Large intestine (tissue), 3 donors: ENCODE results near the gene HMX1. TPM values are rescaled to one million over a fixed set of nuclear protein-coding genes. Genes with fewer than 3 reads are reported as not detected.

Experiments
- DNase-seq, 2 donors: peaks; one replicate each; pipeline versions ENCODE4 v3.0.0 to v3.0.0-alpha.2; 2013
- H3K27ac ChIP-seq: one replicate; pipeline ENCODE4 v1.5.1; 2013; ENCODE audit warnings: low read length
- H3K27me3 ChIP-seq: 2 replicates; pipeline ENCODE4 v1.6.1; 2013; ENCODE audit warnings: low read length; ENCODE audit not compliant: control insufficient read depth, insufficient read depth
- H3K36me3 ChIP-seq: 2 replicates; pipeline ENCODE4 v1.6.1; 2013; ENCODE audit warnings: low read length; ENCODE audit not compliant: control insufficient read depth, insufficient read depth
- H3K4me1 ChIP-seq: one replicate; pipeline ENCODE4 v1.6.1; 2013; ENCODE audit warnings: low read length; ENCODE audit not compliant: control insufficient read depth, insufficient read depth
- H3K4me3 ChIP-seq: one replicate; pipeline ENCODE4 v1.5.1; 2013; ENCODE audit warnings: low read length
- H3K9me3 ChIP-seq: one replicate; pipeline ENCODE4 v1.6.1; 2013; ENCODE audit warnings: mild to moderate bottlenecking, low read depth, low read length, moderate library complexity; ENCODE audit not compliant: control insufficient read depth
- WGBS: methylation state at CpG from one replicate; pipeline ENCODE4 v1.1.5; 2013; ENCODE audit warnings: low lambda C conversion rate; ENCODE audit not compliant: insufficient coverage; 5-methylcytosine and 5-hydroxymethylcytosine counted together
- polyA plus RNA-seq: library from polyadenylated mRNA; unstranded; fragments of 120-200 nt; gene quantifications from one replicate; pipeline ENCODE4 v1.2.1, GENCODE V29; 2013

Gene HMX1
- polyA plus RNA-seq, 1 donor, result not detected

DNA sequence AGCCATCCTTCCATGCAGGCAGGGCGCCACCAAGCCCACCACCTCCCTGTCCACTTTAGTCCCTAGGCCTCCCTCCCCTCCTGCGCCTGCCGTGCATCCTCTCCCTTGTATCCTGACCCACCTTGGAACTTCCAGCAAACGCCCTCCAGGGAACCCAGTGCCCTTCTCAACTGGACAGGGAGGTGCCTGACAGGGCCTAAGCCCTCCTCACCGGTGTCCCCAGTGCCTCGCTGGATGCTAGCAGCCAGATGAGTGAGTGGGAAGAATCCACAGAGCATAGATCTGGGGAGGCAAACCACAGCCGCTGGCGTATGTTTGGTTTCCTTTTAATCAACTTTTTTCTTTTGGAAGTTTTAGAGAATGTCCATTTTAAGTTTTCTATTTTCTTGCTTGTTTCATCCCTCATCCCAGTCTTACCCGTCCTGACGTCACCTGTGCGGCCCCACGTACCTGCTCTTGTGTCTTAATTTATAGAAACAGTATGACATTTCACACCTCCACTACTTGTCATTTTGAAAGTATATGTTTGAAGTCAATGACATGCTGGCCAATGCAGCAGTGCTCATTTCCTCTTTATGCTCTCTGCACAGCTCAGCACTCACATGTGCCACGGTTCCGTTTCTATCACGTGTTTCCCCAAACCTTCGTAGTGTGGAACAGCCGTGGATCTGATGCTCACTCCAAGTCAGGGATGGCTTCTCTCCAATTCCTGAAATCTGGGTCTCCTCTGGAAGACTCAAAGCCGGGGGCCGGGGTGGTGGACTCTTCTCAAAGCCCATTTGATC, 3.4 kb upstream of the HMX1 start:
- WGBS, result 4% methylated on average over 4 of the region's 19 CpGs
- H3K27me3 ChIP-seq, result peaks cover 91% of the 10 kb centered on the region
- DNase-seq, result no peak

GRCh38 chr4:8874003-8874895, 2.6 kb upstream of the HMX1 start:
- WGBS, result no CpG with 5 or more reads among the region's 71 CpGs
- no peak overlapping the region for H3K4me3 ChIP-seq
- H3K27ac ChIP-seq, result no peak overlapping the region
- peaks cover 7% of the 10 kb centered on the region for H3K9me3 ChIP-seq
- no peaks in the 10 kb centered on the region for H3K36me3 ChIP-seq
- H3K27me3 ChIP-seq, result peaks cover 92% of the 10 kb centered on the region
- DNase-seq, result no peak
- no peaks in the 10 kb centered on the region for H3K4me1 ChIP-seq

More for the DNA sequence above, 3.4 kb upstream of the HMX1 start:
- Histone ChIP-seq H3K27ac (no peak overlapping the region), H3K4me1 (no peaks in the 10 kb centered on the region), H3K4me3 (no peak overlapping the region), H3K9me3 (peaks cover 7% of the 10 kb centered on the region), H3K36me3 (no peaks in the 10 kb centered on the region)

GRCh38 chr4:8872402-8873291, 1.0 kb upstream of the HMX1 start:
- Histone ChIP-seq H3K4me1 (no peaks in the 10 kb centered on the region), H3K36me3 (no peaks in the 10 kb centered on the region), H3K9me3 (peaks cover 7% of the 10 kb centered on the region), H3K27ac (no peak overlapping the region), H3K27me3 (peaks cover 90% of the 10 kb centered on the region), H3K4me3 (no peak overlapping the region)
- no CpG with 5 or more reads among the region's 55 CpGs for WGBS
- DNase-seq, result no peak

GRCh38 chr4:8870647-8871416, 807 bp downstream of the HMX1 start:
- 7% methylated on average over 3 of the region's 52 CpGs for WGBS
- peaks cover 88% of the 10 kb centered on the region for H3K27me3 ChIP-seq
- H3K27ac ChIP-seq, result no peak overlapping the region
- no peak for DNase-seq
- H3K4me3 ChIP-seq, result no peak overlapping the region
- no peaks in the 10 kb centered on the region for H3K36me3 ChIP-seq
- no peaks in the 10 kb centered on the region for H3K4me1 ChIP-seq
- peaks cover 7% of the 10 kb centered on the region for H3K9me3 ChIP-seq

DNA sequence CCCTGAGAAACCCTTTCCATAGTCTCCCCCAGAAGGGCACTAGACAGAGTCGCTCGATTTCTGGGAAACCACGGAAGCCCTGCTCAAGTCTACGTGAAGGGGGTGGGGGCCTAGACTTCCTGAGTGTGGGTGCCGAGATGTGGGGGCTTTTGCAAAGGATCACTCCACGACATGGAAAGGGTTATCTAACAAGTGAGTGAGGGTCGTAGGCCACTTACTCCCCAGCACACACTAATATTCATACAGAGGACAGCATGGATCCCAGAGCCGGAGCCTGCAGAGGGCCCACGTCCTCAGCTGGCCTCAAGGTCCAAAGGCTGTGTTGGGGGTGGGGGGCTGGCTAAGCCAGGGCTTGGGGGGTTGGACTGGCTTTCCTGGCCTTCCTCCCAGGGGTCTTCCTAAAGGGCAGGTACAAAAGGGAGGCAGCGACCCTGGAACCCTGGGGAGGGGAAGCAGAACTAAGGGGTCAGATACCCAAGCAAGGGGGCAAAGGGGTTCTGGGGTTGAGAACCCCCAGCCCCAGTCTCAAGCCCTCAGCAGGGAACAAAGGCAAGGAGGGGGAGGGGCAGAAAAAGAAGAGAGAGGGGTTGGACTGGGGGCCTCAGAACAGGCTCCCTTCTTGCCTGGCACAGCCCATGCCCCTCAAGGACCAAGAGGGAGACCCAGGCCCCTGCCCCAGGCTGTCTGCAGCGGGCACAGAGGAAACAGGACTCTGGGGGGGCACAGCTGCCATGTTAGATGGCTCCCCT, 1.6 kb downstream of the HMX1 start:
- Histone ChIP-seq H3K27ac (no peak overlapping the region), H3K9me3 (peaks cover 7% of the 10 kb centered on the region), H3K4me3 (no peak overlapping the region), H3K27me3 (peaks cover 88% of the 10 kb centered on the region), H3K4me1 (no peaks in the 10 kb centered on the region), H3K36me3 (no peaks in the 10 kb centered on the region)
- no CpG with 5 or more reads among the region's 11 CpGs for WGBS
- no peak for DNase-seq

DNA sequence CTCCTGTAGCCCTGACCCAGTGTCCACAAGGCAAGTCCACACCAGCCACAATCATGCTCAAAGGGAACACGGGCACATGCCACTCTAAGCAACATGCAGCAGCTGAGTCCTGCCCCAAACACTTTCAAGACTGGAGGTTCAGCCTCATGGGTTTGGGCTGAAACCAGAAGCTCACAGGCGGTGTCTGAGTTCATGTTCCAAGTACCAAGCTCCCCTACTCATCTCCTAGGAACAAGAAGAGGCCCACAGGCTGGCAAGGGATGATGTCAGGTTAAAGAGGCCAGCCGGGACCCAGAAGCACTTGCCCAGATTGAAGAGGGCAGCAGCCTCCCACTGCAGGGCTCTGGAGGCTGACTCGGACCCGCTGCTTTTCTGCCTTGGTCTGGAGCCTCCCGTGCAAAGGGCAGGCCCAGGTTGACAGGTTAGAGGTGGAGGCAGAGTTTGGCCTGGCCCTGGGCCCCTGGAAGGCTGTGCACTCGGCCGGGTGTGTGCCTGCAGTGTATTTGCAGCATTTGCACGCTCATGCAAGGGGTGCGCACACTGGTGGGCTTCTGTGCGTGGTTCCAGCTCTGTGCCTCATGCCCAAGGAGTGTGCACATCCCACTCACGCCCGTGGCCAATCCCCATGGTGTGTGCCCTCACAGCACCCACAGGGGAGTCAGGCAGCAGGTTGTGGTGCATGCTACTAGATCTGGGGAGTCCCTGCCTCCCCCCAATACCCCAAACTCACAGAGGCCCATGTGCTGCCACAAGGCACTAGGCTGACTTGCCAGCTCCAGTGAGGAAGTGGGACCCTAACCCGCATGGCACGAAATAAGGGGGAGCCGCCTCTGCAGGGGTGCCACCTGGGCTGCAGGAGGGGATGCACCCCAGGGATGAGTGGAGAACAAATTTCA, 2.4 kb downstream of the HMX1 start:
- WGBS, result no CpG with 5 or more reads among the region's 16 CpGs
- peaks cover 88% of the 10 kb centered on the region for H3K27me3 ChIP-seq

GRCh38 chr4:8868321-8869001, 3.2 kb downstream of the HMX1 start:
- H3K27me3 ChIP-seq, result peaks cover 88% of the 10 kb centered on the region
- H3K36me3 ChIP-seq, result no peaks in the 10 kb centered on the region
- no peaks in the 10 kb centered on the region for H3K4me1 ChIP-seq
- no peak for DNase-seq
- WGBS, result no CpG with 5 or more reads among the region's 22 CpGs
- no peaks in the 10 kb centered on the region for H3K9me3 ChIP-seq
- no peak overlapping the region for H3K4me3 ChIP-seq
- no peak overlapping the region for H3K27ac ChIP-seq

More for the DNA sequence above, 2.4 kb downstream of the HMX1 start:
- no peak overlapping the region for H3K4me3 ChIP-seq
- H3K4me1 ChIP-seq, result no peaks in the 10 kb centered on the region
- H3K36me3 ChIP-seq, result no peaks in the 10 kb centered on the region
- no peak for DNase-seq
- no peak overlapping the region for H3K27ac ChIP-seq
- H3K9me3 ChIP-seq, result peaks cover 4% of the 10 kb centered on the region

DNA sequence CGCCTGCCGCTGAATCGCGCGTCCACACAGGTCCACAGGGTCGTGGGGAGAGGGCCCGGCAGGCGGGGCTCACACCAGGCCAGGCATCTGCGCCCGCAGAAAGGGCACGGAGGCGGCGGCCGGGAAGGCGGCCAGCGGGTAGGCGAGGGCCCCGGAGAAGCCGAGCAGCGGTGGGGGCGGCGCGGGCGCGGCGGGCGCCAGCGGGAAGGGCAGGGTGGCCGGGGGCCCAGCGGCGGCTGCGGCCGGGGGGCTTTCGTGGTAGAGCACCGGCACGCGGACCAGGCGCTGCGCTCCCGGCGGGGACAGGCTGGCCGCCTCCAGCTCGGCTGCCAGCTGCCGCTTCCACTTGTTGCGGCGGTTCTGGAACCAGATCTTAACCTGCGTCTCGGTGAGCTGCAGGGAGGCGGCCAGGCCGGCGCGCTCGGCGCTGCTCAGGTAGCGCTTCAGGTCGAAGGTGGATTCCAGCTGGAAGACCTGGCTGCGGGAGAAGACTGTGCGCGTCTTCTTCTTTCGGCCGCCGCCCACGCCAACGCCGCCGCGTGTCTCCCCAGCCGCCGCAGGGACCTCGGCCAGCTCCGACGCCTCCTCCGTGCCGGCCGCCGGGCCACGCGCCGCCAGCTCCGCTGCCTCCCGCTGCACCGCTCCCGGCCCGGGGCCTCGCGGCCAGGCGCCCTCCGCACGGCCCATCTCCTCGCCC, 3.9 kb downstream of the HMX1 start:
- no CpG with 5 or more reads among the region's 90 CpGs for WGBS
- no peaks in the 10 kb centered on the region for H3K4me1 ChIP-seq
- H3K4me3 ChIP-seq, result no peak overlapping the region
- peaks cover 88% of the 10 kb centered on the region for H3K27me3 ChIP-seq
- DNase-seq, result no peak
- no peaks in the 10 kb centered on the region for H3K36me3 ChIP-seq
- no peaks in the 10 kb centered on the region for H3K9me3 ChIP-seq
- H3K27ac ChIP-seq, result no peak overlapping the region
